HepG2 (cell line): ENCODE data around the gene TK2. TPM values are rescaled to one million over a fixed set of nuclear protein-coding genes. Genes with fewer than 3 reads are reported as not detected.

Source experiments
- ATF4 ChIP-seq, 2 experiments: fragments of 450-650 bp in 1 of 2; sonication (generic) in 1 of 2; formaldehyde crosslinking; IDR thresholded peaks; 2 replicates each; pipeline versions ENCODE4 v1.5.0 to v1.8.0; 2020 to 2022; ENCODE audit warnings: mild to moderate bottlenecking in 1 of 2, missing genetic modification reagents in 1 of 2
- FOXA3 ChIP-seq: IDR thresholded peaks from 2 replicates; pipeline ENCODE4 v1.6.1; 2016; ENCODE audit warnings: missing genetic modification reagents, missing compliant biosample characterization
- HNRNPLL ChIP-seq: fragments of 200-400 bp; formaldehyde crosslinking; IDR thresholded peaks from 2 replicates; pipeline ENCODE4 v1.6.1; 2017; ENCODE audit warnings: mild to moderate bottlenecking, low read depth, low read length; ENCODE audit not compliant: poor library complexity, severe bottlenecking
- MIER3 ChIP-seq: IDR thresholded peaks from 2 replicates; pipeline ENCODE4 v1.6.1; 2016; ENCODE audit warnings: missing compliant biosample characterization, borderline replicate concordance
- NCOA2 ChIP-seq: sonication (generic); formaldehyde crosslinking; IDR thresholded peaks from 2 replicates; pipeline ENCODE4 v1.8.0; 2022; ENCODE audit warnings: inconsistent platforms
- RARA ChIP-seq: IDR thresholded peaks from 2 replicates; pipeline ENCODE4 v1.6.1; 2016; ENCODE audit warnings: missing genetic modification reagents, missing compliant biosample characterization
- RCOR2 ChIP-seq: IDR thresholded peaks from 2 replicates; pipeline ENCODE4 v1.6.1; 2016; ENCODE audit warnings: missing biosample characterization, missing genetic modification reagents
- SOX13 ChIP-seq, 3 experiments: fragments of 450-650 bp in 1 of 3; sonication (generic) in 1 of 3; formaldehyde crosslinking in 1 of 3; IDR thresholded peaks in 2 of 3; conservative IDR thresholded peaks in 1 of 3; 2 replicates each; pipeline versions ENCODE4 v1.5.0 to v1.6.1; 2016 to 2020; ENCODE audit warnings: antibody characterized with exemption in 1 of 3, mild to moderate bottlenecking in 1 of 3, missing compliant biosample characterization in 1 of 3, missing genetic modification reagents in 1 of 3, moderate library complexity in 1 of 3
- STAT5B ChIP-seq: sonication (generic); formaldehyde crosslinking; IDR thresholded peaks from 2 replicates; pipeline ENCODE4 v1.4.0; 2020; ENCODE audit warnings: missing genetic modification reagents
- ZSCAN29 ChIP-seq: sonication (generic); formaldehyde crosslinking; conservative IDR thresholded peaks from 2 replicates; pipeline ENCODE4 v1.4.0; 2020; ENCODE audit warnings: mild to moderate bottlenecking, missing genetic modification reagents
- polyA plus RNA-seq, 8 experiments: library from polyadenylated mRNA; depleted of rRNA in 3 of 8; stranded (reverse) in 7 of 8; unstranded in 1 of 8; fragments of >200 nt; fragmentation: Illumina TruSeq in 4 of 8; extraction: Trizol in 4 of 8; gene quantifications; 2 replicates each; pipeline versions ENCODE4 v1.2.1 to v1.2.3, GENCODE V29; 2011 to 2016; ENCODE audit warnings: low read depth in 4 of 8, missing spikeins in 1 of 8, mixed read lengths in 1 of 8; ENCODE audit not compliant: insufficient read depth in 1 of 8
- total RNA-seq, 5 experiments: library from RNA; depleted of rRNA; stranded (reverse); fragments of >200 nt; fragmentation: Illumina TruSeq; extraction: Trizol; gene quantifications; 2 replicates each; pipeline ENCODE4 v1.2.3, GENCODE V29; 2016; ENCODE audit warnings: low read depth in 1 of 5
- TF ChIP-seq, protein P1 (sequence below): fragments of 450-650 bp; IDR thresholded peaks from 2 replicates; pipeline ENCODE4 v1.6.1; 2016
- TF ChIP-seq, protein P2 (sequence below): sonication (generic); formaldehyde crosslinking; IDR thresholded peaks from 2 replicates; pipeline ENCODE4 v1.4.0; 2020; ENCODE audit warnings: missing genetic modification reagents
- TF ChIP-seq, protein P3 (sequence below): IDR thresholded peaks from 2 replicates; pipeline ENCODE4 v1.6.1; 2016; ENCODE audit warnings: missing compliant biosample characterization, missing genetic modification reagents, borderline replicate concordance
- TF ChIP-seq, protein P4 (sequence below), 2 experiments: sonication (generic) in 1 of 2; formaldehyde crosslinking in 1 of 2; IDR thresholded peaks; 2 replicates each; pipeline versions ENCODE4 v1.4.0 to v1.6.1; 2018 to 2020; ENCODE audit warnings: missing genetic modification reagents in 2 of 2, borderline replicate concordance in 1 of 2, low read depth in 1 of 2, mild to moderate bottlenecking in 1 of 2, missing biosample characterization in 1 of 2
- TF ChIP-seq, protein P5 (sequence below): sonication (generic); formaldehyde crosslinking; IDR thresholded peaks from 2 replicates; pipeline ENCODE4 v1.5.1; 2020; ENCODE audit warnings: missing genetic modification reagents, mild to moderate bottlenecking, borderline replicate concordance

TK2 gene
- total and polyA plus RNA-seq, 2 of the 13 experiments (the other 11 are each of a cell fraction or from before 2014, with no cell fraction given), result 18.7 to 21.0 TPM

DNA sequence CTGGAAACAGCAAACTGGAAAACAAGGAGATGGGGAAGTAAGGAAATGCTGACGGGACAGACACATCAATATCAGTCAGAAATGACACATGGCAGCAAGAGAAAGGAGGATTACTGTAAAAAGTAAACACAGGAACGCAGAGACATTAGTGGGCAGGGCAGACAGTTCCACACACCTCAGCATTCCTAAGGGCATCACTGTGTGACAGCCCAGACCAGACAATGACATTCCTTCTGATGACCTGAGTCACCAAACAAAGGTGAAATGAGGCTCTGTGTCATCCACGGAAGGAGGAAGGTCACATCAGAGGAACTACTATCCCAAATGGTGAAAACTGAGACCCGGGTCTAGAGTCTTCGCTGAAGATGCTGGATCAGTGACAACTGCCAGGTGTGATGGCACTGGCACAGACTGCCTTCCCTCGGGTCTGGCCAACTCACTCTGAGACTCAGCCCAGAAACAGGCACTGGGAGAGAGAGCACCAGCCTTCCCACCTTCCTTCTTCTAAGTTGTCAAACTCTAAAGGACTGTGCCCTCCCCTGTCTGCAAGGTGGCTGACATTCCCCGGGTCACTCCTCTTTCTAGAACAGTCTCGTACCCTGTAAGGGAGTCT lies 36.7 kb downstream of the TK2 start (continued):
- TF ChIP-seq, protein P1, sequence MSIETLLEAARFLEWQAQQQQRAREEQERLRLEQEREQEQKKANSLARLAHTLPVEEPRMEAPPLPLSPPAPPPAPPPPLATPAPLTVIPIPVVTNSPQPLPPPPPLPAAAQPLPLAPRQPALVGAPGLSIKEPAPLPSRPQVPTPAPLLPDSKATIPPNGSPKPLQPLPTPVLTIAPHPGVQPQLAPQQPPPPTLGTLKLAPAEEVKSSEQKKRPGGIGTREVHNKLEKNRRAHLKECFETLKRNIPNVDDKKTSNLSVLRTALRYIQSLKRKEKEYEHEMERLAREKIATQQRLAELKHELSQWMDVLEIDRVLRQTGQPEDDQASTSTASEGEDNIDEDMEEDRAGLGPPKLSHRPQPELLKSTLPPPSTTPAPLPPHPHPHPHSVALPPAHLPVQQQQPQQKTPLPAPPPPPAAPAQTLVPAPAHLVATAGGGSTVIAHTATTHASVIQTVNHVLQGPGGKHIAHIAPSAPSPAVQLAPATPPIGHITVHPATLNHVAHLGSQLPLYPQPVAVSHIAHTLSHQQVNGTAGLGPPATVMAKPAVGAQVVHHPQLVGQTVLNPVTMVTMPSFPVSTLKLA, result peak; percentile 78
- TF ChIP-seq MIER3 (CRISPR knock-in tag) (0 out of 2 replicates have a peak, but pooled peaks have one; percentile 19), ZSCAN29 (CRISPR knock-in tag) (no peak), FOXA3 (CRISPR knock-in tag) (peak; percentile 91), SOX13 (IDR thresholded peaks at IDR 0.05) (peak; percentile 93), SOX13 (CRISPR knock-in tag; conservative IDR thresholded peaks at IDR 0.05 in 1 of 2, IDR thresholded peaks at IDR 0.05 in 1 of 2) (peak in 1 of 2 experiments; percentile 98; a peak in 2 of 4 replicates), STAT5B (CRISPR knock-in tag) (no peak), RARA (CRISPR knock-in tag) (peak; percentile 77), NCOA2 (CRISPR knock-in tag) (peak; percentile 30; the same call in 1 of the 2 replicates), RCOR2 (peak; percentile 66; the same call in 1 of the 2 replicates), ATF4 (CRISPR knock-in tag; IDR thresholded peaks at IDR 0.05) (peak in 1 of 2 experiments; percentile 22; a peak in 1 of 4 replicates), HNRNPLL (no peak)
- TF ChIP-seq, protein P2, sequence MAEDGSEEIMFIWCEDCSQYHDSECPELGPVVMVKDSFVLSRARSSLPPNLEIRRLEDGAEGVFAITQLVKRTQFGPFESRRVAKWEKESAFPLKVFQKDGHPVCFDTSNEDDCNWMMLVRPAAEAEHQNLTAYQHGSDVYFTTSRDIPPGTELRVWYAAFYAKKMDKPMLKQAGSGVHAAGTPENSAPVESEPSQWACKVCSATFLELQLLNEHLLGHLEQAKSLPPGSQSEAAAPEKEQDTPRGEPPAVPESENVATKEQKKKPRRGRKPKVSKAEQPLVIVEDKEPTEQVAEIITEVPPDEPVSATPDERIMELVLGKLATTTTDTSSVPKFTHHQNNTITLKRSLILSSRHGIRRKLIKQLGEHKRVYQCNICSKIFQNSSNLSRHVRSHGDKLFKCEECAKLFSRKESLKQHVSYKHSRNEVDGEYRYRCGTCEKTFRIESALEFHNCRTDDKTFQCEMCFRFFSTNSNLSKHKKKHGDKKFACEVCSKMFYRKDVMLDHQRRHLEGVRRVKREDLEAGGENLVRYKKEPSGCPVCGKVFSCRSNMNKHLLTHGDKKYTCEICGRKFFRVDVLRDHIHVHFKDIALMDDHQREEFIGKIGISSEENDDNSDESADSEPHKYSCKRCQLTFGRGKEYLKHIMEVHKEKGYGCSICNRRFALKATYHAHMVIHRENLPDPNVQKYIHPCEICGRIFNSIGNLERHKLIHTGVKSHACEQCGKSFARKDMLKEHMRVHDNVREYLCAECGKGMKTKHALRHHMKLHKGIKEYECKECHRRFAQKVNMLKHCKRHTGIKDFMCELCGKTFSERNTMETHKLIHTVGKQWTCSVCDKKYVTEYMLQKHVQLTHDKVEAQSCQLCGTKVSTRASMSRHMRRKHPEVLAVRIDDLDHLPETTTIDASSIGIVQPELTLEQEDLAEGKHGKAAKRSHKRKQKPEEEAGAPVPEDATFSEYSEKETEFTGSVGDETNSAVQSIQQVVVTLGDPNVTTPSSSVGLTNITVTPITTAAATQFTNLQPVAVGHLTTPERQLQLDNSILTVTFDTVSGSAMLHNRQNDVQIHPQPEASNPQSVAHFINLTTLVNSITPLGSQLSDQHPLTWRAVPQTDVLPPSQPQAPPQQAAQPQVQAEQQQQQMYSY (CRISPR knock-in tag), result no peak
- TF ChIP-seq, protein P3, sequence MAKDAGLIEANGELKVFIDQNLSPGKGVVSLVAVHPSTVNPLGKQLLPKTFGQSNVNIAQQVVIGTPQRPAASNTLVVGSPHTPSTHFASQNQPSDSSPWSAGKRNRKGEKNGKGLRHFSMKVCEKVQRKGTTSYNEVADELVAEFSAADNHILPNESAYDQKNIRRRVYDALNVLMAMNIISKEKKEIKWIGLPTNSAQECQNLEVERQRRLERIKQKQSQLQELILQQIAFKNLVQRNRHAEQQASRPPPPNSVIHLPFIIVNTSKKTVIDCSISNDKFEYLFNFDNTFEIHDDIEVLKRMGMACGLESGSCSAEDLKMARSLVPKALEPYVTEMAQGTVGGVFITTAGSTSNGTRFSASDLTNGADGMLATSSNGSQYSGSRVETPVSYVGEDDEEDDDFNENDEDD (CRISPR knock-in tag), result 0 out of 2 replicates have a peak, but pooled peaks have one; percentile 8
- TF ChIP-seq, protein P4, sequence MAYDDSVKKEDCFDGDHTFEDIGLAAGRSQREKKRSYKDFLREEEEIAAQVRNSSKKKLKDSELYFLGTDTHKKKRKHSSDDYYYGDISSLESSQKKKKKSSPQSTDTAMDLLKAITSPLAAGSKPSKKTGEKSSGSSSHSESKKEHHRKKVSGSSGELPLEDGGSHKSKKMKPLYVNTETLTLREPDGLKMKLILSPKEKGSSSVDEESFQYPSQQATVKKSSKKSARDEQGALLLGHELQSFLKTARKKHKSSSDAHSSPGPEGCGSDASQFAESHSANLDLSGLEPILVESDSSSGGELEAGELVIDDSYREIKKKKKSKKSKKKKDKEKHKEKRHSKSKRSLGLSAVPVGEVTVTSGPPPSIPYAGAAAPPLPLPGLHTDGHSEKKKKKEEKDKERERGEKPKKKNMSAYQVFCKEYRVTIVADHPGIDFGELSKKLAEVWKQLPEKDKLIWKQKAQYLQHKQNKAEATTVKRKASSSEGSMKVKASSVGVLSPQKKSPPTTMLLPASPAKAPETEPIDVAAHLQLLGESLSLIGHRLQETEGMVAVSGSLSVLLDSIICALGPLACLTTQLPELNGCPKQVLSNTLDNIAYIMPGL (CRISPR knock-in tag; IDR thresholded peaks at IDR 0.05; ENCODE audit: borderline replicate concordance in 1 of 2, low read depth in 1 of 2), result no peak
- TF ChIP-seq, protein P5, sequence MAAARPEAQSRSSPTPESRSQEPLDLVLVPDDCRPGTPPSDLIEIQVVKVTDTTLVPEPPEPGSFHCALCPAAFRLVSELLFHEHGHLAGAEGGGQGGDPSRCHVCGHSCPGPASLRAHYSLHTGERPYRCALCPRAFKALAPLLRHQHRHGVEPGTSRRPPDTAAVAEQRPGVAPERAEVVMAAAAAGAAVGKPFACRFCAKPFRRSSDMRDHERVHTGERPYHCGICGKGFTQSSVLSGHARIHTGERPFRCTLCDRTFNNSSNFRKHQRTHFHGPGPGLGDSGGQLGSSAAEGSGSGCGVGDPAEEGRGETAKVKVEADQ (CRISPR knock-in tag), result no peak
